OCI-LY1 (cell line): ENCODE results near the gene SYNGR1.

ENCODE experiments used
- H2AFZ ChIP-seq: fragments of 200-600 bp; sonication (generic), shearing (Covaris generic); 2 replicates; pipeline ENCODE4 v1.6.0; 2014; ENCODE audit warnings: antibody characterized with exemption, mild to moderate bottlenecking, low read length
- H3F3A ChIP-seq: fragments of 200-600 bp; sonication (generic), shearing (Covaris generic); 2 replicates; pipeline ENCODE4 v1.6.0; 2014; ENCODE audit warnings: mild to moderate bottlenecking, antibody characterized with exemption, low read length, moderate library complexity; ENCODE audit not compliant: insufficient read depth
- H3K27ac ChIP-seq: fragments of 200-600 bp; sonication (generic); 2 replicates; pipeline ENCODE4 v1.5.1; 2014; ENCODE audit warnings: low read length, mixed run types, mild to moderate bottlenecking, low read depth; ENCODE audit not compliant: poor library complexity, severe bottlenecking
- H3K27me3 ChIP-seq: fragments of 200-600 bp; sonication (generic); 2 replicates; pipeline ENCODE4 v1.6.0; 2014; ENCODE audit warnings: antibody characterized with exemption, mild to moderate bottlenecking, low read length, moderate library complexity; ENCODE audit not compliant: insufficient read depth
- H3K36me3 ChIP-seq: fragments of 200-600 bp; sonication (generic); 2 replicates; pipeline ENCODE4 v1.6.1; 2014; ENCODE audit warnings: mild to moderate bottlenecking, antibody characterized with exemption, low read length, moderate library complexity, mixed read lengths; ENCODE audit not compliant: insufficient read depth
- H3K4me1 ChIP-seq: fragments of 200-600 bp; sonication (generic); 2 replicates; pipeline ENCODE4 v1.5.1; 2014; ENCODE audit warnings: mild to moderate bottlenecking, low read length, moderate library complexity; ENCODE audit not compliant: insufficient read depth, severe bottlenecking
- H3K4me2 ChIP-seq: fragments of 200-600 bp; sonication (generic), shearing (Covaris generic); 2 replicates; pipeline ENCODE4 v1.6.1; 2014; ENCODE audit warnings: low read length
- H3K4me3 ChIP-seq: fragments of 200-600 bp; sonication (generic); 2 replicates; pipeline ENCODE4 v1.5.1; 2014; ENCODE audit warnings: low read length, low read depth, mild to moderate bottlenecking, mixed read lengths; ENCODE audit not compliant: poor library complexity, severe bottlenecking
- H3K79me2 ChIP-seq: fragments of 200-600 bp; shearing (Covaris generic); 2 replicates; pipeline ENCODE4 v1.6.1; 2016; ENCODE audit warnings: mixed run types, low read length, mixed read lengths; ENCODE audit not compliant: insufficient read depth
- H3K9ac ChIP-seq: fragments of 200-600 bp; sonication (generic), shearing (Covaris generic); 2 replicates; pipeline ENCODE4 v1.6.1; 2014; ENCODE audit warnings: mild to moderate bottlenecking, low read length, mixed read lengths
- H3K9me2 ChIP-seq: fragments of 200-600 bp; sonication (generic), shearing (Covaris generic); 2 replicates; pipeline ENCODE4 v1.6.1; 2014; ENCODE audit warnings: low read depth, mild to moderate bottlenecking, low read length, mixed read lengths
- H3K9me3 ChIP-seq: fragments of 200-600 bp; shearing (Covaris generic); 2 replicates; pipeline ENCODE4 v1.6.1; 2014; ENCODE audit warnings: low read length, mixed read lengths
- H4K20me1 ChIP-seq: fragments of 200-600 bp; sonication (generic), shearing (Covaris generic); 2 replicates; pipeline ENCODE4 v1.6.0; 2016; ENCODE audit warnings: mild to moderate bottlenecking, low read length; ENCODE audit not compliant: insufficient read depth
- CTCF ChIP-seq: fragments of 200-600 bp; sonication (generic), shearing (Covaris generic); IDR thresholded peaks from 2 replicates; pipeline ENCODE4 v1.5.1; 2017; ENCODE audit warnings: mild to moderate bottlenecking, antibody characterized with exemption, low read length, moderate library complexity, mixed read lengths
- EZH2 ChIP-seq: fragments of 200-600 bp; sonication (generic), shearing (Covaris generic); IDR thresholded peaks from 2 replicates; pipeline ENCODE4 v1.8.0; 2017; ENCODE audit warnings: borderline replicate concordance, mixed run types, mild to moderate bottlenecking, antibody characterized with exemption, low read length, moderate library complexity, mixed read lengths

The SYNGR1 gene

GRCh38 chr22:39348909-39349505, 784 bp upstream of the SYNGR1 start:
- Histone ChIP-seq H2AFZ (no peak overlapping the region), H3K4me2 (peak overlapping the region; percentile 78), H3K9me3 (no peaks in the 10 kb centered on the region), H3K36me3 (no peaks in the 10 kb centered on the region), H3K27ac (no peak overlapping the region), H3K9me2 (no peaks in the 10 kb centered on the region), H3K27me3 (peaks cover 10% of the 10 kb centered on the region; the same call in 1 of the 2 replicates), H3K9ac (peak overlapping the region; percentile 63), H3F3A (no peaks in the 10 kb centered on the region), H3K4me1 (peaks cover 9% of the 10 kb centered on the region), H3K79me2 (no peaks in the 10 kb centered on the region), H3K4me3 (peak overlapping the region; percentile 60), H4K20me1 (no peaks in the 10 kb centered on the region)
- no peak for TF ChIP-seq CTCF

- H3K4me3 ChIP-seq, result peak overlapping the region; percentile 60
- no peak overlapping the region for H2AFZ ChIP-seq
- H3F3A ChIP-seq, result no peaks in the 10 kb centered on the region
- peak overlapping the region; percentile 78 for H3K4me2 ChIP-seq
- no peaks in the 10 kb centered on the region for H3K9me2 ChIP-seq
- H3K9me3 ChIP-seq, result no peaks in the 10 kb centered on the region
- H3K4me1 ChIP-seq, result peaks cover 9% of the 10 kb centered on the region
- H4K20me1 ChIP-seq, result no peaks in the 10 kb centered on the region
- H3K9ac ChIP-seq, result peak overlapping the region; percentile 63
- no peaks in the 10 kb centered on the region for H3K79me2 ChIP-seq
- no peak for TF ChIP-seq EZH2
- no peak for TF ChIP-seq CTCF
- H3K27ac ChIP-seq, result no peak overlapping the region
- peaks cover 10% of the 10 kb centered on the region; the same call in 1 of the 2 replicates for H3K27me3 ChIP-seq
- H3K36me3 ChIP-seq, result no peaks in the 10 kb centered on the region
Observed at GRCh38 chr22:39349506-39349966, 255 bp upstream of the SYNGR1 start.

- Histone ChIP-seq H3K36me3 (no peaks in the 10 kb centered on the region), H3K9me3 (no peaks in the 10 kb centered on the region), H4K20me1 (no peaks in the 10 kb centered on the region), H3K4me2 (peak overlapping the region; percentile 65; the same call in 1 of the 2 replicates), H3F3A (no peaks in the 10 kb centered on the region), H3K27me3 (peaks cover 10% of the 10 kb centered on the region; the same call in 1 of the 2 replicates), H2AFZ (no peak overlapping the region), H3K9ac (no peak overlapping the region), H3K79me2 (no peaks in the 10 kb centered on the region), H3K4me3 (peak overlapping the region; percentile 48), H3K4me1 (peaks cover 9% of the 10 kb centered on the region), H3K27ac (no peak overlapping the region), H3K9me2 (no peaks in the 10 kb centered on the region)
- no peak for TF ChIP-seq CTCF
- no peak for TF ChIP-seq EZH2
Observed at GRCh38 chr22:39350757-39351688, 1.2 kb downstream of the SYNGR1 start.
